ENCODE results near the gene PRIM2.
A peak's percentile ranks its signal among the peaks of the same experiment; 100 is the strongest.
"Not testable (repeated sequence)": the region's sequence is repeated elsewhere in the genome, so short reads cannot be mapped to it uniquely, and the experiment has no call there.

PRIM2 gene

DNA sequence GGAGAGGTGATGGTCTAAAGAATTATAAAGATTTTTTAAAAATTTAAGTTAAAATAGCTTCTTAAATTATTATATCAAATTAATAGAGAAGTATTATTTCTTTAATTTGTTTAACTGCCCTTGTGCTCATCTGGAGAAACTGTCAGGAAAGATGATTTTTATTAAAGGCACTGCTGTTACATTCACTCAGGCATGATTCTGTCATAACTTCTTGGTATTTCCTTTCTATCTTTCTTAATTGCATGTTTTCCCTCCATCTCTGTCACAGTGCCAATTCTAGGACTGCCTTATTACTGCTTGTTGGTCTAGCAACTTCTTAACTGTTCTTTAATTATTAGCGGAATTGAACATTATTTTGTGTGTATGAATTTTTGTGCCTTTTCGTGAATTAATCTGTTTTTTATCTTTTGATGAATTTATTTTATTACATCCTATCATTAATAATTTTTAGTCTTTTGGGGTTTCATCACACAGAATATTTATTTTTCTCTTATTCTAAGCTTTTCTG lies 47.7 kb downstream of the PRIM2 start:
- not testable (repeated sequence) for DNase-seq; H3K4me3 ChIP-seq (ENCODE audit: low read depth, low read length); H3K27me3 ChIP-seq; H3K36me3 ChIP-seq; H3K9me3 ChIP-seq; H3K4me1 ChIP-seq

DNA sequence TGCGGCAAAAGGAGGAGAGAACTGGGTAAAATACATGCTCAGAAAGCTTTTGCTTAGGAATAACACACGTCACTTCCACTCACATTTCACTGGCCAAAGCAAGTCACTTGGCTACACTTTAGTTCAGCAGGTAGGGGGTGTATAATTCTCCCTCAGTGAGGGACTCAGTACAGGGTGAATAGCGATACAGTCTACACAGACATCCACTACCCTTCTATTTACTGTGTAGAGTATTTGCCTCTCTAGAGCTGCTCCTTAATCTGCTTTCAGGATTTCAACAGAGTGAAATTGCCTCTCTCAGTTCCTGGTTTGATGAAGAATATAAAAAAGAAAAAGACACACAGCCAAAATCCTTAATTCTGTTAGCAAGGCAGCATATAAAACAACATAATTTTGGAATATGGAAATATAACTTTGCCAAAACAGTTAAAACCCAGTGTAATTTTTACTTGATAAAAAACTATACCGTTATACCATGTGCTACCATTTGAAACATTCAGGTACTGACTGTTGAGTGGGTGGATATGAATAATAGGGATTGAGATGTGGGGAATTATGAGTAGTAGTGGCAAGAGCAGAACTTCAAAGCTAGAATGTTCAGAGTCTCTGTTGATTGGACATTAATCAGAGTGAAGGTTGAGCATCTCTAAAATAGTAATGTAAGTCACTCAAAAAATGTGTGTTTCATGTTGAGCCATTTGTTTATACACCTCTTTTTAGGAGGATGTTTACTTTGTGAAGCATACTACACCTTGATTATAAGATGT lies 51.7 kb downstream of the PRIM2 start:
- H3K36me3 ChIP-seq; H3K4me1 ChIP-seq; H3K4me3 ChIP-seq (ENCODE audit: low read depth, low read length); H3K9me3 ChIP-seq; H3K27me3 ChIP-seq; DNase-seq: not testable (repeated sequence)

DNA sequence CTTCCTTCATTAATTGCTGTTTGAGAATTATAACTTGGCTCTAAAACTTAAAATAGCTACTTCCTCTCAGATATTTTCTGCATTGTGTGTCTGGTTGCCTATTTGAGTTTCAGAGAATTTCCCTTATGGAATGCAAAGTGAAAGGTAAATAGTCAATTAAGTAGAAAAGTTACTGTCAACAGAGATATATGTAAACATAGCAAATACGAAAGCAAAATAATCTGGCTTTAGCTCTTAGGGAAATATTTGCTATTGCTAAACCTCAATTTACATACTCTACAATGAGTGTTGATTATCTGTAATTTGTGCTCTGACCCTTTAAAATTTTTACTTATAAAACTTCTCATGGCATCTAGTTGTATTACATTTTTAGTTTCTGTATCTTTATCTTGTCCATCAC lies 54.3 kb downstream of the PRIM2 start:
- not testable (repeated sequence) for H3K36me3 ChIP-seq; H3K9me3 ChIP-seq; H3K27me3 ChIP-seq; H3K4me3 ChIP-seq (ENCODE audit: low read depth, low read length); H3K4me1 ChIP-seq; DNase-seq

GRCh38 chr6:57374764-57375163 lies 57.3 kb downstream of the PRIM2 start:
- not testable (repeated sequence) for H3K36me3 ChIP-seq; H3K4me1 ChIP-seq; H3K9me3 ChIP-seq; H3K4me3 ChIP-seq (ENCODE audit: low read depth, low read length); H3K27me3 ChIP-seq; DNase-seq

DNA sequence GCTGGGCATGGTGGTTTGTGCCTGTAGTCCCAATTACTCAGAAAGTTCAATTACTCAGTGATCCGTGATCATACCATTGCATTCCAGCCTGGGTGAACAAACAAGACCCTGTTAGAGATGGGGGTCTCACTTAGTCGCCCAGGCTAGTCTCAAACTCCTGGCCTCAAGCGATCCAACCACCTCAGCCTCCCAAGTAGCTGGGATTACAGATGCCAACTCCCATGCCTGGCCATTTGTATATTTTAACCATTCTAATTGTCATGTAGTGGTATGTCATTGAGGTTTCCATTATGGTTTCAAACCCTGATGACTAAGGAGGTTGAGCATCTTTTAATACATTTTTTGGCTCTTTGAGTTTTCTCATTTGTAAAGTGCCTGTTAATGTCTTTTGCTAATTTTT lies 58.7 kb downstream of the PRIM2 start:
- DNase-seq; H3K36me3 ChIP-seq; H3K27me3 ChIP-seq; H3K4me1 ChIP-seq; H3K4me3 ChIP-seq (ENCODE audit: low read depth, low read length); H3K9me3 ChIP-seq: not testable (repeated sequence)

GRCh38 chr6:57389038-57389592 lies 71.7 kb downstream of the PRIM2 start:
- H3K27me3 ChIP-seq, result not testable (repeated sequence)

GRCh38 chr6:57390818-57391217 lies 73.4 kb downstream of the PRIM2 start:
- H3K4me3 ChIP-seq (ENCODE audit: low read depth, low read length); H3K9me3 ChIP-seq; H3K4me1 ChIP-seq; H3K27me3 ChIP-seq; DNase-seq; H3K36me3 ChIP-seq: not testable (repeated sequence)

More at GRCh38 chr6:57389038-57389592, 71.7 kb downstream of the PRIM2 start:
- not testable (repeated sequence) for H3K36me3 ChIP-seq; H3K4me1 ChIP-seq; H3K9me3 ChIP-seq; DNase-seq; H3K4me3 ChIP-seq (ENCODE audit: low read depth, low read length)

- not testable (repeated sequence) for H3K36me3 ChIP-seq; H3K27me3 ChIP-seq; H3K4me3 ChIP-seq (ENCODE audit: low read depth, low read length); H3K4me1 ChIP-seq; DNase-seq; H3K9me3 ChIP-seq
These were observed 74.6 kb downstream of the PRIM2 start for GRCh38 chr6:57392047-57392446.

DNA sequence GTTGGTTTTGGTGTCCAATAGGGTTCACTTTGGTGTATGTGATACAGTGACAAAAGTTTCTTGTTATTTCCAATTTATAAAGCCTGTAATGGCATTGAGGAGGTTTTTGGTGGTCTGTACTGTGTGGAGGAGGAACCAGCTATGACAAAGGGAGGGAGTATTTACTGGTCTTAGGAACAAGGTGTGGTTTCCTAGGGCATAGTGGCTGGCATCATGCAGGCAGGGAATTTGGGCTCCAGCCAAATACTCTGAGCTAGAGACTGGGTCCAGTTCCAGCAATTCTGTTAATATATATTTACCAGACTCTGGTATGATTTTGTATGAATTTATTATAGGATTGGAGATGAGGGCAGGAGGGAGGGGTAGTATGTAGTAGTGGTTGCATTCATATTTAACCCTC lies 101.9 kb downstream of the PRIM2 start:
- not testable (repeated sequence) for H3K36me3 ChIP-seq; H3K4me1 ChIP-seq; H3K4me3 ChIP-seq (ENCODE audit: low read depth, low read length); H3K9me3 ChIP-seq; H3K27me3 ChIP-seq
- DNase-seq, result peak; percentile 8

DNA sequence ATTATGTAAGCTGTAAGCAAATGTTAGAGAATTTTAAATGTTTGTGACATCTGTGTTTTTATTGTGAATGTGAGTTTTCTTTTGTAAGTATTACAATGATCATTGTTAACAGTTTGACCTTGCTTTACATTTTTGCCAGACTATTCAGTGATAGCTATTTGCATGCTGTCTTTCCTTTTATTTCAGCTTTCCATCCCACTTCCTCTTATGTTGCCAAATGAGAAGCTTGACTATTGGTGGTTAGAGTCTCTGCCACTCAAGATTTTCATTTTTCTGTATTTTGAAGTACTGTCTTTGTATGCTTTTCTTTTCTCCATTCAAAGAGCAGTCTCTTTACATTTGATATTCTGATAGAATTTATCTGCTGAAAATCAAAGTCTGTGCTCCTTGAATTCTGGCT lies 104.1 kb downstream of the PRIM2 start:
- TF ChIP-seq, protein P1, sequence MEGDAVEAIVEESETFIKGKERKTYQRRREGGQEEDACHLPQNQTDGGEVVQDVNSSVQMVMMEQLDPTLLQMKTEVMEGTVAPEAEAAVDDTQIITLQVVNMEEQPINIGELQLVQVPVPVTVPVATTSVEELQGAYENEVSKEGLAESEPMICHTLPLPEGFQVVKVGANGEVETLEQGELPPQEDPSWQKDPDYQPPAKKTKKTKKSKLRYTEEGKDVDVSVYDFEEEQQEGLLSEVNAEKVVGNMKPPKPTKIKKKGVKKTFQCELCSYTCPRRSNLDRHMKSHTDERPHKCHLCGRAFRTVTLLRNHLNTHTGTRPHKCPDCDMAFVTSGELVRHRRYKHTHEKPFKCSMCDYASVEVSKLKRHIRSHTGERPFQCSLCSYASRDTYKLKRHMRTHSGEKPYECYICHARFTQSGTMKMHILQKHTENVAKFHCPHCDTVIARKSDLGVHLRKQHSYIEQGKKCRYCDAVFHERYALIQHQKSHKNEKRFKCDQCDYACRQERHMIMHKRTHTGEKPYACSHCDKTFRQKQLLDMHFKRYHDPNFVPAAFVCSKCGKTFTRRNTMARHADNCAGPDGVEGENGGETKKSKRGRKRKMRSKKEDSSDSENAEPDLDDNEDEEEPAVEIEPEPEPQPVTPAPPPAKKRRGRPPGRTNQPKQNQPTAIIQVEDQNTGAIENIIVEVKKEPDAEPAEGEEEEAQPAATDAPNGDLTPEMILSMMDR (IDR thresholded peaks at IDR 0.05; ENCODE audit: low read depth, low read length), result no peak
- no peaks in the 10 kb centered on the region for H3K36me3 ChIP-seq
- H3K4me1 ChIP-seq, result no peaks in the 10 kb centered on the region
- no peaks in the 10 kb centered on the region for H3K9me3 ChIP-seq
- no peaks in the 10 kb centered on the region for H3K27me3 ChIP-seq
- DNase-seq, result no peak
- no peak overlapping the region for H3K4me3 ChIP-seq (ENCODE audit: low read depth, low read length)

- Histone ChIP-seq H3K9me3 (no peaks in the 10 kb centered on the region), H3K4me3 (ENCODE audit: low read depth, low read length) (no peak overlapping the region), H3K36me3 (no peaks in the 10 kb centered on the region), H3K4me1 (no peaks in the 10 kb centered on the region), H3K27me3 (no peaks in the 10 kb centered on the region)
- TF ChIP-seq, protein P1 (IDR thresholded peaks at IDR 0.05; ENCODE audit: low read depth, low read length), result no peak
- DNase-seq, result no peak
These were observed 106.0 kb downstream of the PRIM2 start for GRCh38 chr6:57423468-57423867.

DNA sequence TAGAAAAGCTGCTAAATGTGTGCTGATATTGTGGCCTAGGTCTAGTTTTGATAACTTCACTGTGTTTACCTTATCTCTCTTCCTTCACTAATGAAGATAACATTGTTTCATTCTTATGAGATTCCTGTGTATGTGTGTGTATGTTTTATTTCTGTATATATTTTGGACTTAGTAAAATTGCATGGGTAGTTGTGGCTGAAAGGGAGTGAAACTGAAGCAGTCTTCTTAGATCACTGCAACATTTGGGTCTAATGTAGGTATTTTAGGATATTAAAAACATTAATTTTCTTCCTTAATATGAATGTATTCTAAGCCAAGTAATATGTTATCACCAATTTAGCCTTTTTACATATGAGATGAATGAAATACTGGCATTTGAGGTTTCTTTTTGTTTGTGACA lies 114.3 kb downstream of the PRIM2 start:
- not testable (repeated sequence) for H3K9me3 ChIP-seq

More for the DNA sequence above, 114.3 kb downstream of the PRIM2 start:
- not testable (repeated sequence) for H3K4me1 ChIP-seq; H3K36me3 ChIP-seq; H3K27me3 ChIP-seq; DNase-seq; H3K4me3 ChIP-seq (ENCODE audit: low read depth, low read length)
